Neural progenitor cell (in vitro differentiated cells): Measurements from ENCODE around the gene TMEM178B. TPM values are rescaled to one million over a fixed set of nuclear protein-coding genes. Genes with fewer than 3 reads are reported as not detected.

Experiments used
- DNase-seq: peaks from one replicate; pipeline ENCODE4 v3.0.0-alpha.2; 2016; ENCODE audit warnings: low spot score
- H2AFZ ChIP-seq: fragments of 200-600 bp; sonication (generic); replicated peaks from 2 replicates; pipeline ENCODE4 v1.6.1; 2016; ENCODE audit warnings: antibody characterized with exemption
- H3F3A ChIP-seq: fragments of 200-600 bp; sonication (generic); 2 replicates; pipeline ENCODE4 v1.6.1; 2016; ENCODE audit warnings: antibody characterized with exemption, low read depth
- H3K27ac ChIP-seq: fragments of 200-600 bp; sonication (generic); 2 replicates; pipeline ENCODE4 v1.5.1; 2016; ENCODE audit warnings: mild to moderate bottlenecking
- H3K27me3 ChIP-seq: fragments of 200-600 bp; sonication (generic); 2 replicates; pipeline ENCODE4 v1.6.1; 2016; ENCODE audit warnings: mild to moderate bottlenecking, moderate library complexity
- H3K36me3 ChIP-seq: fragments of 200-600 bp; sonication (generic); 2 replicates; pipeline ENCODE4 v1.5.1; 2016
- H3K4me1 ChIP-seq: fragments of 200-600 bp; sonication (generic); 2 replicates; pipeline ENCODE4 v1.6.1; 2016; ENCODE audit warnings: mixed run types
- H3K4me2 ChIP-seq: fragments of 200-600 bp; sonication (generic); 2 replicates; pipeline ENCODE4 v1.6.1; 2016
- H3K4me3 ChIP-seq: fragments of 200-600 bp; sonication (generic); 2 replicates; pipeline ENCODE4 v1.5.1; 2016
- H3K79me2 ChIP-seq: fragments of 200-600 bp; sonication (generic); 2 replicates; pipeline ENCODE4 v1.6.1; 2016; ENCODE audit warnings: low read depth
- H3K9ac ChIP-seq: fragments of 200-600 bp; sonication (generic); 2 replicates; pipeline ENCODE4 v1.6.1; 2016
- H3K9me3 ChIP-seq: fragments of 200-600 bp; sonication (generic); 2 replicates; pipeline ENCODE4 v1.5.1; 2016; ENCODE audit warnings: low read depth
- H4K20me1 ChIP-seq: fragments of 200-600 bp; sonication (generic); 2 replicates; pipeline ENCODE4 v1.6.1; 2016; ENCODE audit warnings: low read depth
- H3K27ac Mint-ChIP-seq: 3 replicates; pipeline ENCODE4 v1.8.0; 2021; ENCODE audit warnings: mixed read lengths
- H3K27me3 Mint-ChIP-seq: 2 replicates; pipeline ENCODE4 v1.8.0; 2022; ENCODE audit warnings: low read depth, mild to moderate bottlenecking, inconsistent platforms, moderate library complexity, mixed read lengths; ENCODE audit not compliant: insufficient read depth
- H3K36me3 Mint-ChIP-seq: 3 replicates; pipeline ENCODE4 v1.8.0; 2021; ENCODE audit warnings: mixed read lengths
- H3K4me1 Mint-ChIP-seq: 3 replicates; pipeline ENCODE4 v1.8.0; 2021; ENCODE audit warnings: mixed read lengths
- H3K4me3 Mint-ChIP-seq: 3 replicates; pipeline ENCODE4 v1.8.0; 2021; ENCODE audit warnings: mild to moderate bottlenecking, moderate library complexity, mixed read lengths
- H3K9me3 Mint-ChIP-seq: 3 replicates; pipeline ENCODE4 v1.8.0; 2020; ENCODE audit warnings: mixed read lengths
- EZH2 ChIP-seq: fragments of 200-600 bp; sonication (generic); IDR thresholded peaks from 2 replicates; pipeline ENCODE4 v1.6.1; 2017; ENCODE audit warnings: antibody characterized with exemption, mild to moderate bottlenecking, moderate library complexity
- EZH2phosphoT487 ChIP-seq: fragments of 200-600 bp; sonication (generic); IDR thresholded peaks from 2 replicates; pipeline ENCODE4 v1.6.1; 2017; ENCODE audit warnings: antibody characterized with exemption
- total RNA-seq: library from RNA; depleted of rRNA; stranded (reverse); fragments of >200 nt; gene quantifications from 2 replicates; pipeline ENCODE4 v1.2.3, GENCODE V29; 2015; ENCODE audit warnings: low replicate concordance
- TF ChIP-seq, protein P1 (sequence below): fragments of 200-600 bp; sonication (generic); IDR thresholded peaks from 2 replicates; pipeline ENCODE4 v1.5.1; 2017; ENCODE audit warnings: antibody characterized with exemption, mild to moderate bottlenecking

TMEM178B gene
- total RNA-seq, 1 donor from 2014 or later, result 2.9 TPM

GRCh38 chr7:141209454-141209853, 135.6 kb downstream of the TMEM178B start:
- Histone ChIP-seq H3K9ac (no peak overlapping the region), H3F3A (no peaks in the 10 kb centered on the region), H4K20me1 (no peaks in the 10 kb centered on the region), H3K4me2 (no peak overlapping the region), H3K9me3 (no peaks in the 10 kb centered on the region), H3K36me3 (no peaks in the 10 kb centered on the region), H3K27me3 (no peaks in the 10 kb centered on the region), H3K79me2 (no peaks in the 10 kb centered on the region), H3K4me3 (no peak overlapping the region), H2AFZ (no peak overlapping the region), H3K4me1 (no peaks in the 10 kb centered on the region), H3K27ac (no peak overlapping the region)
- Mint-ChIP-seq H3K27me3 (peaks cover 2% of the 10 kb centered on the region), H3K9me3 (no peaks in the 10 kb centered on the region), H3K4me1 (peaks cover 14% of the 10 kb centered on the region), H3K4me3 (no peak overlapping the region), H3K36me3 (no peaks in the 10 kb centered on the region), H3K27ac (no peak overlapping the region)
- no peak for DNase-seq
- TF ChIP-seq EZH2phosphoT487 (no peak), EZH2 (no peak)
- TF ChIP-seq, protein P1, sequence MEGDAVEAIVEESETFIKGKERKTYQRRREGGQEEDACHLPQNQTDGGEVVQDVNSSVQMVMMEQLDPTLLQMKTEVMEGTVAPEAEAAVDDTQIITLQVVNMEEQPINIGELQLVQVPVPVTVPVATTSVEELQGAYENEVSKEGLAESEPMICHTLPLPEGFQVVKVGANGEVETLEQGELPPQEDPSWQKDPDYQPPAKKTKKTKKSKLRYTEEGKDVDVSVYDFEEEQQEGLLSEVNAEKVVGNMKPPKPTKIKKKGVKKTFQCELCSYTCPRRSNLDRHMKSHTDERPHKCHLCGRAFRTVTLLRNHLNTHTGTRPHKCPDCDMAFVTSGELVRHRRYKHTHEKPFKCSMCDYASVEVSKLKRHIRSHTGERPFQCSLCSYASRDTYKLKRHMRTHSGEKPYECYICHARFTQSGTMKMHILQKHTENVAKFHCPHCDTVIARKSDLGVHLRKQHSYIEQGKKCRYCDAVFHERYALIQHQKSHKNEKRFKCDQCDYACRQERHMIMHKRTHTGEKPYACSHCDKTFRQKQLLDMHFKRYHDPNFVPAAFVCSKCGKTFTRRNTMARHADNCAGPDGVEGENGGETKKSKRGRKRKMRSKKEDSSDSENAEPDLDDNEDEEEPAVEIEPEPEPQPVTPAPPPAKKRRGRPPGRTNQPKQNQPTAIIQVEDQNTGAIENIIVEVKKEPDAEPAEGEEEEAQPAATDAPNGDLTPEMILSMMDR, result no peak

DNA sequence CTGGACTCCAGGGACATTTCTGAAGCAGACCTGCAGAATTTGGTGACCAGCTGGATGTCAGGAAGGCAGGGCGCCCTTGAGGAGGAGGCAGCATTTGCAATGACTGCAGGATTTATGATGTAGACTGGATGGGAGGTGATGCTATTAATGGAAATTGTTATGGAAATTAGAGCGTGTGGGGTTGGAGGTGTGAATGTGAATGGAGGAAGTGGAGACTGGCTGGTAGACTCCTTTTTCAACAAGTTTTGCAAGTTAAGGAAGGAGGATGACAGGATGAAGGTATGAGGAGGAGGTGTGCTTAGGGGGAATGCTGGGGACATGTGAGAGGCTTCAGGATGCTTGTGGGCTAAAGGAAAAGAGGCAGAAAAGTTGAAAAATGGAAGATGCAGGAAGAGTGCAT, 137.0 kb downstream of the TMEM178B start:
- no peak overlapping the region for H3K4me2 ChIP-seq
- Mint-ChIP-seq H3K4me3 (no peak overlapping the region), H3K27me3 (no peaks in the 10 kb centered on the region), H3K36me3 (no peaks in the 10 kb centered on the region), H3K9me3 (no peaks in the 10 kb centered on the region), H3K27ac (no peak overlapping the region), H3K4me1 (peaks cover 14% of the 10 kb centered on the region)
- no peaks in the 10 kb centered on the region for H3K9me3 ChIP-seq
- DNase-seq, result no peak
- no peak overlapping the region for H3K27ac ChIP-seq
- no peaks in the 10 kb centered on the region for H4K20me1 ChIP-seq
- H3K79me2 ChIP-seq, result no peaks in the 10 kb centered on the region
- H3K9ac ChIP-seq, result no peak overlapping the region
- no peaks in the 10 kb centered on the region for H3K4me1 ChIP-seq
- TF ChIP-seq EZH2phosphoT487, result no peak
- TF ChIP-seq, protein P1, result no peak
- TF ChIP-seq EZH2, result no peak
- no peak overlapping the region for H2AFZ ChIP-seq
- no peak overlapping the region for H3K4me3 ChIP-seq
- no peaks in the 10 kb centered on the region for H3K27me3 ChIP-seq
- no peaks in the 10 kb centered on the region for H3F3A ChIP-seq
- no peaks in the 10 kb centered on the region for H3K36me3 ChIP-seq

DNA sequence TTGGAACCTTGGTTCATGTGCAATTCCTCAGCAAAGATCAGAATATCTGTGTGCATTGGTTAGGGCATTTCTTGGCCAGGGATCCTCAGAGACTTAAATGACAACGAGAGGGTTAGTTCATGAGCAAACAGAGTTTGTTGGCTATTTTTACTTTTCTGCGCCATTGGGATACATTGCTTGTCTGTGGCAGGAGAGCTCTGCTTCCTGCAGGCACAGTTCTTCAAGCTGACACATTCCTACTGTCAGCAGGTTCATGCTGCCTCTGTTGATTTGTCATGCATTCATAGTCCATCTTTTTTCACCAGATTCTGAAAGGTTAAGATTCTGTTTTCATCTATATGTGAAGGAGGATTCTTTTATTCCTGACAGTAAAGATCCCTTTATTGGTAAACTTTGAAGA, 139.4 kb downstream of the TMEM178B start:
- H3K4me1 ChIP-seq, result no peaks in the 10 kb centered on the region
- H3K9ac ChIP-seq, result no peak overlapping the region
- H3K4me3 ChIP-seq, result no peak overlapping the region
- no peak overlapping the region for H3K27ac Mint-ChIP-seq
- no peaks in the 10 kb centered on the region for H3F3A ChIP-seq
- H3K79me2 ChIP-seq, result no peaks in the 10 kb centered on the region
- no peaks in the 10 kb centered on the region for H3K27me3 ChIP-seq
- TF ChIP-seq, protein P1, result no peak
- TF ChIP-seq EZH2phosphoT487 (no peak), EZH2 (no peak)
- no peaks in the 10 kb centered on the region for H3K9me3 ChIP-seq
- peaks cover 14% of the 10 kb centered on the region for H3K4me1 Mint-ChIP-seq
- no peak overlapping the region for H3K27ac ChIP-seq
- no peak overlapping the region for H3K4me3 Mint-ChIP-seq
- no peaks in the 10 kb centered on the region for H4K20me1 ChIP-seq
- H3K36me3 Mint-ChIP-seq, result no peaks in the 10 kb centered on the region
- no peaks in the 10 kb centered on the region for H3K27me3 Mint-ChIP-seq
- no peak overlapping the region for H3K4me2 ChIP-seq
- DNase-seq, result no peak
- no peaks in the 10 kb centered on the region for H3K9me3 Mint-ChIP-seq
- no peak overlapping the region for H2AFZ ChIP-seq
- no peaks in the 10 kb centered on the region for H3K36me3 ChIP-seq

- Histone ChIP-seq H3K9me3 (no peaks in the 10 kb centered on the region), H3K4me1 (no peaks in the 10 kb centered on the region), H3K27ac (no peak overlapping the region), H4K20me1 (peaks cover 10% of the 10 kb centered on the region), H3F3A (no peaks in the 10 kb centered on the region), H2AFZ (no peak overlapping the region), H3K4me3 (no peak overlapping the region), H3K36me3 (no peaks in the 10 kb centered on the region), H3K79me2 (no peaks in the 10 kb centered on the region), H3K9ac (no peak overlapping the region), H3K27me3 (no peaks in the 10 kb centered on the region), H3K4me2 (no peak overlapping the region)
- no peaks in the 10 kb centered on the region for H3K27me3 Mint-ChIP-seq
- H3K9me3 Mint-ChIP-seq, result no peaks in the 10 kb centered on the region
- DNase-seq, result no peak
- no peak for TF ChIP-seq EZH2phosphoT487
- TF ChIP-seq EZH2, result no peak
- TF ChIP-seq, protein P1, result no peak
- H3K4me1 Mint-ChIP-seq, result no peaks in the 10 kb centered on the region
- no peak overlapping the region for H3K4me3 Mint-ChIP-seq
- no peak overlapping the region for H3K27ac Mint-ChIP-seq
- no peaks in the 10 kb centered on the region for H3K36me3 Mint-ChIP-seq
Measured at GRCh38 chr7:141217938-141218337, 144.1 kb downstream of the TMEM178B start.
